A549 (cell line): ENCODE measurements around the gene IRS2.

Experiments
- CTCF ChIP-seq: fragments of >200 bp; sonication (Bioruptor Twin); formaldehyde crosslinking; IDR thresholded peaks from 3 replicates; pipeline ENCODE4 v1.5.1; 2016
- EP300 ChIP-seq, 2 experiments: fragments of >200 bp; sonication (Bioruptor Twin); formaldehyde crosslinking; IDR thresholded peaks; 2 replicates in 1 of 2; 3 replicates in 1 of 2; pipeline ENCODE4 v1.6.1; 2016 to 2017
- HOXB13 ChIP-seq: fragments of 250-450 bp; sonication (Bioruptor Pico); IDR thresholded peaks from 2 replicates; pipeline ENCODE4 v1.5.0; 2020; ENCODE audit warnings: low read depth, mild to moderate bottlenecking, moderate library complexity
- JUN ChIP-seq, 2 experiments: fragments of >200 bp; sonication (Bioruptor Twin); formaldehyde crosslinking; IDR thresholded peaks; 2 replicates in 1 of 2; 3 replicates in 1 of 2; pipeline ENCODE4 v1.6.1; 2016 to 2017
- MAFK ChIP-seq: fragments of 450-650 bp; IDR thresholded peaks from 2 replicates; pipeline ENCODE4 v1.6.1; 2014; ENCODE audit not compliant: partially characterized antibody
- MAX ChIP-seq: IDR thresholded peaks from 2 replicates; pipeline ENCODE4 v1.6.1; 2012
- NFE2L2 ChIP-seq: fragments of 150-350 bp; conservative IDR thresholded peaks from 2 replicates; pipeline ENCODE4 v1.6.1; 2014; ENCODE audit warnings: low read length
- POLR2A ChIP-seq: IDR thresholded peaks from 2 replicates; pipeline ENCODE4 v1.6.1; 2012; ENCODE audit warnings: mild to moderate bottlenecking, low read length
- POLR2AphosphoS2 ChIP-seq: conservative IDR thresholded peaks from 2 replicates; pipeline ENCODE4 v1.6.1; 2012; ENCODE audit warnings: low read length, improper control_type of control experiment, inconsistent platforms
- RAD21 ChIP-seq, 2 experiments: fragments of >200 bp in 1 of 2; sonication (Bioruptor Twin) in 1 of 2; formaldehyde crosslinking in 1 of 2; IDR thresholded peaks in 1 of 2; conservative IDR thresholded peaks in 1 of 2; 2 replicates in 1 of 2; 3 replicates in 1 of 2; pipeline ENCODE4 v1.6.1; 2012 to 2018; ENCODE audit warnings: inconsistent platforms in 1 of 2
- TF ChIP-seq, protein P1 (sequence below): fragments of 450-650 bp; IDR thresholded peaks from 2 replicates; pipeline ENCODE4 v1.6.1; 2014; ENCODE audit warnings: antibody characterized with exemption
- TF ChIP-seq, protein P2 (sequence below): fragments of >200 bp; sonication (Bioruptor Twin); formaldehyde crosslinking; IDR thresholded peaks from 3 replicates; pipeline ENCODE4 v1.6.1; 2016

DNA sequence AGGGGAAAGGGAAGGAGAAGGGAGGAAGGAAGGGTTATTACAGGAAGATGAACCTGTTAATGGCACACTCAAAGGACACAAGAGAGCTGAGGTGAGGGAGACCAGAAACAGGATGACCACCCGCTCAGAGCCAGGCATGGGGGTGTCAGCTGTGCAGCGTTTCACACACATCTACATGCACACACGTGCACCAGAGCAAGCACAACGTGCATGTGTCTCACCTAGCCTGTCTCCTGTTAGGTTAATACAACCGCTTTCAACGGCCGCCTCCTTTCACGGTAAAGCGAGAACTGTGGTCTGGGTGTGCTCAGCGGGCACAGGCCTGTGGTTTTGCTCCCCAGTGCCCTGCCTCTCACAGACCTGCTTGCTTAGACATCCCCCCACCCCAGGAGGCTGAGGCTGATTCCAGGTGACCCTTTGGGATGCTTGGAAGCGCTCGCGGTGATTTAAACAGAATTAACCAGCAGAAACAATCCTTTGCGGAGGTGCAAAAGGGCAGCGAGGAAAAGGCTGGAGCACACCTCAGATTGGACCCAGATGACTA, 27.4 kb downstream of the IRS2 start:
- TF ChIP-seq EP300 (IDR thresholded peaks at IDR 0.05) (no peak), RAD21 (conservative IDR thresholded peaks at IDR 0.05 in 1 of 2, IDR thresholded peaks at IDR 0.05 in 1 of 2) (no peak), MAFK (no peak), CTCF (no peak), JUN (IDR thresholded peaks at IDR 0.05) (no peak), POLR2A (no peak), HOXB13 (CRISPR knock-in tag) (no peak), MAX (no peak), POLR2AphosphoS2 (no peak), NFE2L2 (no peak)
- TF ChIP-seq, protein P1, sequence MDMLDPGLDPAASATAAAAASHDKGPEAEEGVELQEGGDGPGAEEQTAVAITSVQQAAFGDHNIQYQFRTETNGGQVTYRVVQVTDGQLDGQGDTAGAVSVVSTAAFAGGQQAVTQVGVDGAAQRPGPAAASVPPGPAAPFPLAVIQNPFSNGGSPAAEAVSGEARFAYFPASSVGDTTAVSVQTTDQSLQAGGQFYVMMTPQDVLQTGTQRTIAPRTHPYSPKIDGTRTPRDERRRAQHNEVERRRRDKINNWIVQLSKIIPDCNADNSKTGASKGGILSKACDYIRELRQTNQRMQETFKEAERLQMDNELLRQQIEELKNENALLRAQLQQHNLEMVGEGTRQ = no peak
- TF ChIP-seq, protein P2, sequence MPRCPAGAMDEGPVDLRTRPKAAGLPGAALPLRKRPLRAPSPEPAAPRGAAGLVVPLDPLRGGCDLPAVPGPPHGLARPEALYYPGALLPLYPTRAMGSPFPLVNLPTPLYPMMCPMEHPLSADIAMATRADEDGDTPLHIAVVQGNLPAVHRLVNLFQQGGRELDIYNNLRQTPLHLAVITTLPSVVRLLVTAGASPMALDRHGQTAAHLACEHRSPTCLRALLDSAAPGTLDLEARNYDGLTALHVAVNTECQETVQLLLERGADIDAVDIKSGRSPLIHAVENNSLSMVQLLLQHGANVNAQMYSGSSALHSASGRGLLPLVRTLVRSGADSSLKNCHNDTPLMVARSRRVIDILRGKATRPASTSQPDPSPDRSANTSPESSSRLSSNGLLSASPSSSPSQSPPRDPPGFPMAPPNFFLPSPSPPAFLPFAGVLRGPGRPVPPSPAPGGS = no peak
